ENCODE data around the gene NEAT1.

The NEAT1 gene

GRCh38 chr11:65426839-65427690 lies 4.5 kb downstream of the NEAT1 start:
- FAIRE-seq (no peak), DNase-seq (ENCODE audit: insufficient read length, low spot score) (no peak)
- peak; percentile 55 for TF ChIP-seq POLR2A (IDR thresholded peaks at IDR 0.05; ENCODE audit: low read depth, low read length)

GRCh38 chr11:65427691-65428577 lies 5.3 kb downstream of the NEAT1 start:
- DNase-seq (ENCODE audit: insufficient read length, low spot score) = no peak
- peak; percentile 60 for TF ChIP-seq POLR2A (IDR thresholded peaks at IDR 0.05; ENCODE audit: low read depth, low read length)
- no peak for FAIRE-seq

- DNase-seq (ENCODE audit: insufficient read length, low spot score) = no peak
- TF ChIP-seq POLR2A (IDR thresholded peaks at IDR 0.05; ENCODE audit: low read depth, low read length) = peak; percentile 28; the same call in 1 of the 2 replicates
- FAIRE-seq = no peak
These were observed 6.0 kb downstream of the NEAT1 start for GRCh38 chr11:65428578-65429067.

- no peak for DNase-seq (ENCODE audit: insufficient read length, low spot score)
- no peak for FAIRE-seq
These were observed 6.6 kb downstream of the NEAT1 start for GRCh38 chr11:65429068-65429681.

GRCh38 chr11:65429724-65430405 lies 7.3 kb downstream of the NEAT1 start:
- no peak for DNase-seq (ENCODE audit: insufficient read length, low spot score)
- no peak for FAIRE-seq

More at GRCh38 chr11:65429068-65429681, 6.6 kb downstream of the NEAT1 start:
- peak; percentile 47 for TF ChIP-seq POLR2A (IDR thresholded peaks at IDR 0.05; ENCODE audit: low read depth, low read length)

GRCh38 chr11:65430406-65431217 lies 8.0 kb downstream of the NEAT1 start:
- no peak for DNase-seq (ENCODE audit: insufficient read length, low spot score)
- FAIRE-seq = no peak
- TF ChIP-seq POLR2A (IDR thresholded peaks at IDR 0.05; ENCODE audit: low read depth, low read length) = no peak

More at GRCh38 chr11:65429724-65430405, 7.3 kb downstream of the NEAT1 start:
- TF ChIP-seq POLR2A (IDR thresholded peaks at IDR 0.05; ENCODE audit: low read depth, low read length) = peak; percentile 19; the same call in 1 of the 2 replicates

GRCh38 chr11:65431451-65432099 lies 9.0 kb downstream of the NEAT1 start:
- no peak for TF ChIP-seq POLR2A (IDR thresholded peaks at IDR 0.05; ENCODE audit: low read depth, low read length)
- FAIRE-seq (no peak), DNase-seq (ENCODE audit: insufficient read length, low spot score) (no peak)

- TF ChIP-seq POLR2A (IDR thresholded peaks at IDR 0.05; ENCODE audit: low read depth, low read length) = no peak
- no peak for DNase-seq (ENCODE audit: insufficient read length, low spot score)
- no peak for FAIRE-seq
These were observed 9.6 kb downstream of the NEAT1 start for GRCh38 chr11:65432100-65432650.

- DNase-seq (ENCODE audit: insufficient read length, low spot score) (no peak), FAIRE-seq (no peak)
These were observed 10.3 kb downstream of the NEAT1 start for GRCh38 chr11:65432686-65433582.

GRCh38 chr11:65433657-65434056 lies 11.1 kb downstream of the NEAT1 start:
- TF ChIP-seq POLR2A (IDR thresholded peaks at IDR 0.05; ENCODE audit: low read depth, low read length) = no peak
- FAIRE-seq (no peak), DNase-seq (ENCODE audit: insufficient read length, low spot score) (no peak)

More at GRCh38 chr11:65432686-65433582, 10.3 kb downstream of the NEAT1 start:
- no peak for TF ChIP-seq POLR2A (IDR thresholded peaks at IDR 0.05; ENCODE audit: low read depth, low read length)

Measured in H54 (cell line).